Measurements from ENCODE around the gene ZNF576.

ZNF576 gene

GRCh38 chr19:43582495-43582894, 13.9 kb upstream of the ZNF576 start:
- TF ChIP-seq SIN3A (IDR thresholded peaks at IDR 0.05; ENCODE audit: borderline replicate concordance, insufficient read depth, low read length): no peak
- no peak for TF ChIP-seq REST (IDR thresholded peaks at IDR 0.05; ENCODE audit: insufficient read depth in 1 of 2, low read depth in 2 of 2, low read length in 2 of 2)
- TF ChIP-seq FOXP2 (optimal IDR thresholded peaks at IDR 0.05; ENCODE audit: borderline replicate concordance, extremely low read depth, extremely low read length, insufficient read depth): no peak
- TF ChIP-seq TAF1 (IDR thresholded peaks at IDR 0.05; ENCODE audit: borderline replicate concordance, insufficient read depth, low read length): no peak
- no peak for TF ChIP-seq POLR2AphosphoS5 (IDR thresholded peaks at IDR 0.05; ENCODE audit: low read depth, low read length)

GRCh38 chr19:43584484-43584883, 11.9 kb upstream of the ZNF576 start:
- no peak for TF ChIP-seq POLR2AphosphoS5 (IDR thresholded peaks at IDR 0.05; ENCODE audit: low read depth, low read length)
- no peak for TF ChIP-seq REST (IDR thresholded peaks at IDR 0.05; ENCODE audit: insufficient read depth in 1 of 2, low read depth in 2 of 2, low read length in 2 of 2)
- TF ChIP-seq SIN3A (IDR thresholded peaks at IDR 0.05; ENCODE audit: borderline replicate concordance, insufficient read depth, low read length): no peak
- TF ChIP-seq TAF1 (IDR thresholded peaks at IDR 0.05; ENCODE audit: borderline replicate concordance, insufficient read depth, low read length): no peak
- TF ChIP-seq FOXP2 (optimal IDR thresholded peaks at IDR 0.05; ENCODE audit: borderline replicate concordance, extremely low read depth, extremely low read length, insufficient read depth): no peak

GRCh38 chr19:43586346-43586745, 10.0 kb upstream of the ZNF576 start:
- TF ChIP-seq SIN3A (IDR thresholded peaks at IDR 0.05; ENCODE audit: borderline replicate concordance, insufficient read depth, low read length) (no peak), FOXP2 (optimal IDR thresholded peaks at IDR 0.05; ENCODE audit: borderline replicate concordance, extremely low read depth, extremely low read length, insufficient read depth) (no peak), TAF1 (IDR thresholded peaks at IDR 0.05; ENCODE audit: borderline replicate concordance, insufficient read depth, low read length) (no peak), POLR2AphosphoS5 (IDR thresholded peaks at IDR 0.05; ENCODE audit: low read depth, low read length) (no peak), REST (IDR thresholded peaks at IDR 0.05; ENCODE audit: insufficient read depth in 1 of 2, low read depth in 2 of 2, low read length in 2 of 2) (no peak)

- no peak for TF ChIP-seq FOXP2 (optimal IDR thresholded peaks at IDR 0.05; ENCODE audit: borderline replicate concordance, extremely low read depth, extremely low read length, insufficient read depth)
- TF ChIP-seq REST (IDR thresholded peaks at IDR 0.05; ENCODE audit: insufficient read depth in 1 of 2, low read depth in 2 of 2, low read length in 2 of 2): no peak
- TF ChIP-seq SIN3A (IDR thresholded peaks at IDR 0.05; ENCODE audit: borderline replicate concordance, insufficient read depth, low read length): no peak
- TF ChIP-seq TAF1 (IDR thresholded peaks at IDR 0.05; ENCODE audit: borderline replicate concordance, insufficient read depth, low read length): no peak
- TF ChIP-seq POLR2AphosphoS5 (IDR thresholded peaks at IDR 0.05; ENCODE audit: low read depth, low read length): no peak
Measured at GRCh38 chr19:43589277-43589676, 7.1 kb upstream of the ZNF576 start.

GRCh38 chr19:43589678-43590077, 6.7 kb upstream of the ZNF576 start:
- TF ChIP-seq FOXP2 (optimal IDR thresholded peaks at IDR 0.05; ENCODE audit: borderline replicate concordance, extremely low read depth, extremely low read length, insufficient read depth) (no peak), REST (IDR thresholded peaks at IDR 0.05; ENCODE audit: insufficient read depth in 1 of 2, low read depth in 2 of 2, low read length in 2 of 2) (no peak), TAF1 (IDR thresholded peaks at IDR 0.05; ENCODE audit: borderline replicate concordance, insufficient read depth, low read length) (no peak), SIN3A (IDR thresholded peaks at IDR 0.05; ENCODE audit: borderline replicate concordance, insufficient read depth, low read length) (no peak), POLR2AphosphoS5 (IDR thresholded peaks at IDR 0.05; ENCODE audit: low read depth, low read length) (no peak)
